Spleen (tissue), 11 donors: ENCODE data around the gene UCK2. TPM values are rescaled to one million over a fixed set of nuclear protein-coding genes. Genes with fewer than 3 reads are reported as not detected.

Experiments used
- DNase-seq: peaks from one replicate; pipeline ENCODE4 v3.0.0-alpha.2; 2020
- H3K27ac ChIP-seq, 8 donors: fragments of 200-600 bp; sonication (generic) in 7 of 8; 1 replicate in 4 of 8; 2 replicates in 4 of 8; pipeline versions ENCODE4 v1.5.0 to v1.8.0; 2016 to 2021; ENCODE audit warnings: inconsistent platforms in 4 of 8, mild to moderate bottlenecking in 4 of 8, moderate library complexity in 1 of 8
- H3K27me3 ChIP-seq, 7 donors: fragments of 200-600 bp; sonication (generic) in 6 of 7; replicated peaks in 1 of 7; 1 replicate in 4 of 7; 2 replicates in 3 of 7; pipeline versions ENCODE4 v1.5.0 to v1.8.0; 2016 to 2021; ENCODE audit warnings: inconsistent platforms in 3 of 7, mild to moderate bottlenecking in 1 of 7
- H3K36me3 ChIP-seq, 6 donors: fragments of 200-600 bp; sonication (generic) in 5 of 6; 1 replicate in 4 of 6; 2 replicates in 2 of 6; pipeline versions ENCODE4 v1.5.0 to v1.8.0; 2016 to 2021; ENCODE audit warnings: inconsistent platforms in 2 of 6
- H3K4me1 ChIP-seq, 6 donors: fragments of 200-600 bp; sonication (generic) in 5 of 6; 1 replicate in 3 of 6; 2 replicates in 3 of 6; pipeline versions ENCODE4 v1.5.0 to v1.8.0; 2016 to 2021; ENCODE audit warnings: inconsistent platforms in 3 of 6
- H3K4me3 ChIP-seq, 8 donors: fragments of 200-600 bp; sonication (generic) in 7 of 8; 1 replicate in 4 of 8; 2 replicates in 4 of 8; pipeline versions ENCODE4 v1.5.0 to v1.8.0; 2016 to 2021; ENCODE audit warnings: inconsistent platforms in 4 of 8, mild to moderate bottlenecking in 4 of 8, moderate library complexity in 2 of 8
- H3K9me3 ChIP-seq, 8 donors: fragments of 200-600 bp; sonication (generic) in 7 of 8; 1 replicate in 4 of 8; 2 replicates in 4 of 8; pipeline versions ENCODE4 v1.5.0 to v1.8.0; 2016 to 2021; ENCODE audit warnings: inconsistent platforms in 4 of 8
- POLR2A ChIP-seq, 3 donors: fragments of 450-650 bp; IDR thresholded peaks; one replicate each; pipeline ENCODE4 v1.5.1; 2017; ENCODE audit warnings: antibody characterized with exemption in 3 of 3, mild to moderate bottlenecking in 1 of 3
- POLR2AphosphoS5 ChIP-seq, 3 donors: sonication (generic); formaldehyde crosslinking; IDR thresholded peaks; one replicate each; pipeline ENCODE4 v1.5.1; 2017; ENCODE audit warnings: antibody characterized with exemption in 3 of 3
- WGBS, 5 donors: extraction: QIAGEN DNeasy Blood & Tissue Kit in 3 of 5; methylation state at CpG; one replicate each; pipeline versions ENCODE4 v1.1.5 to v1.1.7; 2013 to 2018; 5-methylcytosine and 5-hydroxymethylcytosine counted together
- intact Hi-C: fragments of 100-400 bp; cut with DNase I; formaldehyde crosslinking; loops from one replicate; pipeline ENCODE4 v1.15.0; 2023; ENCODE audit warnings: low total_unique reads
- polyA plus RNA-seq, 3 donors: library from polyadenylated mRNA; stranded (reverse); fragments of 200-250 nt; gene quantifications; one replicate each; pipeline ENCODE4 v1.2.1, GENCODE V29; 2013
- total RNA-seq, 7 donors: library from RNA; depleted of rRNA in 3 of 7; stranded (reverse); fragments of >200 nt in 3 of 7; fragmentation: NEBNext Ultra II Directional in 4 of 7; extraction: Animal tissue kit (Norgen Biotek cat#: 25700) in 4 of 7; gene quantifications; one replicate each; pipeline versions ENCODE4 v1.1.0 to v1.2.1, GENCODE V29; 2016 to 2021
- TF ChIP-seq, protein P1 (sequence below), 11 experiments: fragments of 200-600 bp in 7 of 11; fragments of 450-650 bp in 4 of 11; sonication (generic) in 4 of 11; IDR thresholded peaks in 8 of 11; conservative IDR thresholded peaks in 3 of 11; 1 replicate in 7 of 11; 2 replicates in 4 of 11; pipeline versions ENCODE4 v1.4.0 to v1.8.0; 2016 to 2021; ENCODE audit warnings: antibody characterized with exemption in 11 of 11, inconsistent platforms in 4 of 11, mild to moderate bottlenecking in 1 of 11
- donor health status: healthy with polysubstance abuse.
- donor health status: DM: no; HTN: no; CAD: no; lungs with moderate emphysema.
- donor health status: DM: no; HTN: no; CAD: no.
- donor health status: Bipolar disorder and iron deficiency.
- donor health status: healthy.
- donor health status: DM: no; HTN: no; CAD: no.
- donor health status: DM: yes; HTN: yes; CAD: no.

UCK2 gene
- total and polyA plus RNA-seq, 10 donors: 9.8 to 18.3 (median 16.0) TPM

DNA sequence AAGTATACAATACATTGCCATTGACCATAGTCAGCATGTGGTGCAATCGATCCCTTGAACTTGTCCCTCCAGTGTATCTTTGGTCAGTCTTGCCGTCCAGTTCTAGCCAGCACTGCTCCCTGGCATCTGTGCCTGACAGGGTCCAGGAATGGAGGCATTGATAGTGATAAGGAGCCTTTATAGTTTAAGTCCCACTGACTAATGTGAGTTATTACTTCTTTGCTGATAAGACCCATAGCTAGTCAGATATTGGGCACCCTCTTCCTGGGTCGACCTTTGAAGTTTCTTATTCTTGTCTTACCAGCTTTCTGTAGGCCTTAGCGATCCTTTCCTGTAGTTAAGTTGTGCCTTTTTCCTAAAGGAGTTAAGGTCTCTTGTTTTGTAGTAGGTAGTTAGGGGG is 13.0 kb downstream of the UCK2 start:
- DNase-seq: no peak
- Histone ChIP-seq H3K9me3 (no peaks in the 10 kb centered on the region), H3K27me3 (no peaks in the 10 kb centered on the region), H3K36me3 (no peaks in the 10 kb centered on the region), H3K4me3 (no peak overlapping the region), H3K4me1 (peaks cover 4 to 32% (median 10%) of the 10 kb centered on the region in 6 donors), H3K27ac (no peak overlapping the region)
- intact Hi-C loops: no loop called here
- 91 to 97% (median 94%) methylated on average over 4 of the region's 4 CpGs for WGBS, 5 donors
- no peak for TF ChIP-seq POLR2AphosphoS5 (IDR thresholded peaks at IDR 0.05)
- no peak for TF ChIP-seq POLR2A (IDR thresholded peaks at IDR 0.05)
- TF ChIP-seq, protein P1, sequence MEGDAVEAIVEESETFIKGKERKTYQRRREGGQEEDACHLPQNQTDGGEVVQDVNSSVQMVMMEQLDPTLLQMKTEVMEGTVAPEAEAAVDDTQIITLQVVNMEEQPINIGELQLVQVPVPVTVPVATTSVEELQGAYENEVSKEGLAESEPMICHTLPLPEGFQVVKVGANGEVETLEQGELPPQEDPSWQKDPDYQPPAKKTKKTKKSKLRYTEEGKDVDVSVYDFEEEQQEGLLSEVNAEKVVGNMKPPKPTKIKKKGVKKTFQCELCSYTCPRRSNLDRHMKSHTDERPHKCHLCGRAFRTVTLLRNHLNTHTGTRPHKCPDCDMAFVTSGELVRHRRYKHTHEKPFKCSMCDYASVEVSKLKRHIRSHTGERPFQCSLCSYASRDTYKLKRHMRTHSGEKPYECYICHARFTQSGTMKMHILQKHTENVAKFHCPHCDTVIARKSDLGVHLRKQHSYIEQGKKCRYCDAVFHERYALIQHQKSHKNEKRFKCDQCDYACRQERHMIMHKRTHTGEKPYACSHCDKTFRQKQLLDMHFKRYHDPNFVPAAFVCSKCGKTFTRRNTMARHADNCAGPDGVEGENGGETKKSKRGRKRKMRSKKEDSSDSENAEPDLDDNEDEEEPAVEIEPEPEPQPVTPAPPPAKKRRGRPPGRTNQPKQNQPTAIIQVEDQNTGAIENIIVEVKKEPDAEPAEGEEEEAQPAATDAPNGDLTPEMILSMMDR (IDR thresholded peaks at IDR 0.05 in 8 of 11, conservative IDR thresholded peaks at IDR 0.05 in 3 of 11): no peak

DNA sequence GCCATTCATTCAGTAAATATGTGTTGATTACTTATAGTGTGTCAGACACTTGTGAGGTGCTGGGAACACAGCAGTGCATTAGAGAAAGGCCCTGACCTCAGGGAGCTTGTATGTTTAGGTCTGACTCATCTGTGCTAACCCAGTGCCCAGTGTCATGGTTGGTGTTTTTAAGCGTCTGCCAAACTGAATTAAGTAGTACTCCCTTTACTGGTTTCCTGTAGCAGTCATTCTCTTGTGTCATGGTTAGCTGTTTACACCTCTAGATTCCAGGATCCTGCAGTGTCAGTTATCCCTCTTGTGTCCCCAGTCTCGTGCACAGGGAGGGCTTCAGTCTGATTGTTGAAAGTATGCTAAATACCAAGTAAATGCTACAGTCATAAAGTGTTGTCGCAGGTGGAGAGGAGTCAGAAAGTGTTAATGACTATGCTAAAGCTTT is 14.2 kb downstream of the UCK2 start:
- WGBS, 5 donors: 76 to 83% (median 80%) methylated on average over 3 of the region's 3 CpGs
- no peak overlapping the region for H3K4me3 ChIP-seq
- DNase-seq: no peak
- H3K4me1 ChIP-seq: peaks cover 4 to 32% (median 10%) of the 10 kb centered on the region in 6 donors
- no peaks in the 10 kb centered on the region for H3K27me3 ChIP-seq
- no peaks in the 10 kb centered on the region for H3K36me3 ChIP-seq
- no peak overlapping the region for H3K27ac ChIP-seq
- no peaks in the 10 kb centered on the region for H3K9me3 ChIP-seq
- intact Hi-C loops: no loop called here
- TF ChIP-seq POLR2A (IDR thresholded peaks at IDR 0.05) (no peak), POLR2AphosphoS5 (IDR thresholded peaks at IDR 0.05) (no peak)
- TF ChIP-seq, protein P1 (IDR thresholded peaks at IDR 0.05 in 8 of 11, conservative IDR thresholded peaks at IDR 0.05 in 3 of 11): no peak

DNA sequence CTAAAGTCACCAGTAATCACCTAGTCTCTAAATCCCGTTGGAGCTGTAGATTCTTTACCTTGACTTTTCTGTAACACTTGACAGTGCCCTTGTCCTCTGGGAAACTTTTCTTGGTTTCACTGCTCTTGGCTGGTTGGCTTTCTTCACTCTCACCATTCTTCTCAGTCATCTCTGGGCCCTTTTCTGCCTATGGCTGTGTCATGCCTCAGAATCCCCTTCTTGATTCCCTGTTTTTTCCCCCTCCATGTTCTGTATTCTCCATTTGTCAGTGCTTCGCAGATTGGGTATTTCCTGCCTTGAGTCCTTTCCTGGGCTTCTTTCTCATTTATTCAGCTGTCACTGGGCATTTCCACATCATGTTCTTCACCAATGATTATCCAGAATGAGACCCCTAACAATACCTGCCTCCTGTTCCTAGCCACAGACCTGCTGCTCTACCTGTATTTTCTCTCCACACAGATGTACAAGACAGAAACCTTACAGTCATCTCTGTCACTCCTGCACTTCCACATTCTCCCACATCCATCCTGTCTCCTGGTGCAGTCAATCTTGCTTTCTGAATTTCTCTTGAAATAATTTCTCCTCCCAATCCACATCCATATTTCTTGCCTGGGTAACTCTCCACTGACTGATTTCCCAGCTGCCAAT is 14.7 kb downstream of the UCK2 start:
- Histone ChIP-seq H3K4me3 (no peak overlapping the region), H3K27me3 (no peaks in the 10 kb centered on the region), H3K36me3 (no peaks in the 10 kb centered on the region), H3K9me3 (no peaks in the 10 kb centered on the region), H3K27ac (no peak overlapping the region), H3K4me1 (peaks cover 4 to 27% (median 10%) of the 10 kb centered on the region in 6 donors)
- WGBS, 5 donors: 56 to 85% (median 72%) methylated on average over 2 of the region's 2 CpGs
- intact Hi-C loops: no loop called here
- DNase-seq: no peak
- TF ChIP-seq POLR2AphosphoS5 (IDR thresholded peaks at IDR 0.05) (no peak), POLR2A (IDR thresholded peaks at IDR 0.05) (no peak)
- TF ChIP-seq, protein P1 (IDR thresholded peaks at IDR 0.05 in 8 of 11, conservative IDR thresholded peaks at IDR 0.05 in 3 of 11): no peak

DNA sequence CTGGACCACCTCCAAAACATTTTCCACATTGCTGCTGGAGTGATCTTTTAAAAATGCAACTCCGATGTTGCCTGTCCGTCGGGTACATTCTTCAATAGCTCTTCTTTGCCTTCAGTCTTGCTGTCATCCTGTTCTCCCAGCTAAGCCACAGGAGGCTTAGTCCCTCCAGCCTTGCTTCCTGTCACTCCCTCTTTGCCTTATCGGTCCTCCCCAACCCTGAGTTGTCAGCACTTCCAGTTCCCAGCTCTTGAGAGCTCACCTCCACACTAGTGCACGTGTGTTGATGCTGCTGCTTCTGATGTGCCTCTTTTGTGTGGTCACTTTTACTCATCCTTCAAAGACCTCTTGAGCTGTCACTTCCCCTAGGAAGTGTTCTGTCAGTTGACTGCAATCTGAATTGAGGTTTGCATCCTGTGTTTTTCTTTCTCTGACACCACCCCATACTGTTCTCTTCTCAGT is 15.3 kb downstream of the UCK2 start:
- Histone ChIP-seq H3K4me1 (peaks cover 4 to 24% (median 10%) of the 10 kb centered on the region in 6 donors), H3K9me3 (no peaks in the 10 kb centered on the region), H3K27ac (no peak overlapping the region), H3K4me3 (no peak overlapping the region), H3K27me3 (no peaks in the 10 kb centered on the region), H3K36me3 (no peaks in the 10 kb centered on the region)
- TF ChIP-seq, protein P1 (IDR thresholded peaks at IDR 0.05 in 8 of 11, conservative IDR thresholded peaks at IDR 0.05 in 3 of 11): no peak
- TF ChIP-seq POLR2A (IDR thresholded peaks at IDR 0.05) (no peak), POLR2AphosphoS5 (IDR thresholded peaks at IDR 0.05) (no peak)
- no peak for DNase-seq
- 14 to 26% (median 21%) methylated on average over 5 of the region's 5 CpGs for WGBS, 5 donors
- intact Hi-C loops: no loop called here
